Peyer's patch (tissue), 4 donors: ENCODE data around the gene DENND11.

ENCODE experiments used
- CTCF ChIP-seq, 6 experiments: fragments of 450-650 bp in 4 of 6; fragments of 200-600 bp in 2 of 6; sonication (generic) in 1 of 6; IDR thresholded peaks; one replicate each; pipeline ENCODE4 v1.5.1; 2017 to 2019; ENCODE audit warnings: antibody characterized with exemption in 6 of 6, mild to moderate bottlenecking in 3 of 6, moderate library complexity in 1 of 6
- POLR2A ChIP-seq, 2 donors: fragments of 450-650 bp; IDR thresholded peaks; one replicate each; pipeline ENCODE4 v1.5.1; 2017; ENCODE audit warnings: antibody characterized with exemption in 2 of 2, mild to moderate bottlenecking in 2 of 2, moderate library complexity in 2 of 2

GRCh38 chr7:141709318-141709717 lies 7.4 kb upstream of the DENND11 start:
- TF ChIP-seq CTCF (IDR thresholded peaks at IDR 0.05) (no peak), POLR2A (IDR thresholded peaks at IDR 0.05) (no peak)
